CD8-positive, alpha-beta memory T cell (primary cell): ENCODE results near the gene AFAP1L1. TPM values are rescaled to one million over a fixed set of nuclear protein-coding genes. Genes with fewer than 3 reads are reported as not detected.

ENCODE experiments used
- polyA plus RNA-seq: library from polyadenylated mRNA; unstranded; fragments of 300-500 nt; fragmentation: Illumina TruSeq; gene quantifications from one replicate; pipeline ENCODE4 v1.2.3, GENCODE V29; 2021
- total RNA-seq, 2 experiments: library from RNA; stranded (reverse); gene quantifications; one replicate each; pipeline ENCODE4 v1.2.3, GENCODE V29; 2021

The AFAP1L1 gene
- total and polyA plus RNA-seq, 3 experiments from 2014 or later = 0.18 TPM; not detected in 2

Other genes starting within 250 kb of the AFAP1L1 start
- gene SH3TC2, start 208.8 kb upstream of the AFAP1L1 start, total RNA-seq = not detected
- not detected for gene SH3TC2, start 208.8 kb upstream of the AFAP1L1 start, polyA plus RNA-seq
- under 1 TPM in 1 of 2 experiments, not detected in 1; 0.09 TPM for gene ABLIM3, start 130.4 kb upstream of the AFAP1L1 start, total RNA-seq
- gene ABLIM3, start 130.4 kb upstream of the AFAP1L1 start, polyA plus RNA-seq = not detected
- 10 to 100 TPM; 33.4 to 36.5 TPM for gene GRPEL2, start 73.6 kb downstream of the AFAP1L1 start, total RNA-seq
- gene GRPEL2, start 73.6 kb downstream of the AFAP1L1 start, polyA plus RNA-seq = 4.5 TPM
- 10 to 100 TPM; 22.6 to 23.3 TPM for gene PCYOX1L, start 86.2 kb downstream of the AFAP1L1 start, total RNA-seq
- 11.9 TPM for gene PCYOX1L, start 86.2 kb downstream of the AFAP1L1 start, polyA plus RNA-seq
- gene IL17B, start 107.4 kb downstream of the AFAP1L1 start, total RNA-seq = not detected
- gene IL17B, start 107.4 kb downstream of the AFAP1L1 start, polyA plus RNA-seq = not detected